HG02571 (cell line): Measurements from ENCODE around the gene TPRX1.
"Not testable (repeated sequence)": the region's sequence is repeated elsewhere in the genome, so short reads cannot be mapped to it uniquely, and the experiment has no call there.

Experiments used
- ATAC-seq: cut with Tn5 transposase; IDR thresholded peaks from one replicate; pipeline ENCODE4 v1.9.1; 2021; ENCODE audit warnings: mild to moderate bottlenecking, moderate library complexity; ENCODE audit not compliant: unreplicated experiment

The TPRX1 gene

GRCh38 chr19:47802521-47803043 is 1.8 kb downstream of the TPRX1 start:
- no peak for ATAC-seq

DNA sequence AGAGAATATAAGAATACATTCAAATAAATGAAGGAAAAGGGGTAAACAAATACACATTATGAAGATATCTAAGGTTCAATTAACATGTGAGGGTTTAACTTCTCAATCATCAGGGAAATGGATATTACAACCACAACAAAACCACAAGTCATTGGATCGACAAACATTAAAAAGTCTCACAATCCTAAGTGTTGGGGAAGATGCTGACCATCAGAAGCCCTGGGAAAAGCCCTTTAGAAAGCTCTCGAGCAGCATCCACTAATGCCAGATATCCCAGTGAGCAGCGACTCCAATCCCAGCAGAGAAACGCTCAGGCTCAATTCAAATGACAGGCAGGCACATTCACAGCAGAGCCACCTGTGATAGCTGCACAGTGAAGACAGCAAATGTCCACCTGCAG is 3.1 kb downstream of the TPRX1 start:
- ATAC-seq, result no peak

- no peak for ATAC-seq
These were observed 5.5 kb downstream of the TPRX1 start for GRCh38 chr19:47798904-47799266.

DNA sequence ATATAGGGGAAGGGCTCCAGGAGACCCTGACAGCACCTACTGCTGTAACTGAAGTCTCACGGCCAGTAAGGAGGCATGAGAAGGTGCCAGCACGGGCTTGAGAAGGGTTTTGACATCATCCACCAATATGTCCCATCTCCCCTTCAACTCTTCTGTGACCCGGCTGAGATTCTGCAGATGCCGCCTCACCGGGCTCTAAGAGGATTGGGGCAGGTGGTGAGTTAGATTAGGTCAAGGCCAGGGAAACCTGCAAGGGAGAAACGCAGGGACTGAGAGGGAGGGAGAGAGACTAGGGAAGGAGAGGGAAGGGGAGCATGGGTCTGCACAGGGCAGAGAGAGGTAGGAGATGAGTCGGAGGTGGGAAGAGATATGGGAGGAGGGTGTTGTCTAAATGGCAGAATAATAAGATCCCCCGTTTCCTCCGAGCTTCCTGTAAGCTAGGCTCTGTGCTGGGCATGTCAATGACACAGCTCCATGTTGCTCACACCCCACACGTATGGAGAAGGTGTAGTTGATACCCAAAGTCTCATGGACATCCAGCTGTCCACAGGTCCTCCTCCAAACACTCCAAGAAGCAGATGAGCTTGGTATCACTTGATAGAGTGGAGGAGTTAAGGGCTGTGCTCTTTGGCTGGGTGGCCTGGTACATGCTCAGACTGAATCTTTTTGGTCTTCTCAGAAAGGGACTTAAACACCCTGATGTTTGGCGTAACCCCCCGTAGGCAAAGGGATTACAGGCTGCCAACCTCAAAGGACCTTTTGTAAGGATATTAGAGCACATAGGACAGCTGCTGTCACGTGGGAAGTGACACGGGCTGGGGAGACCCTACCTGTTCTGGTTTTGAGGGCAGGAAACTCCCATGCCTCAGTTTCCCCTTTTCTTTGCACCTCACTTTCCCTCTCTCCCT is 6.1 kb downstream of the TPRX1 start:
- ATAC-seq, result no peak

DNA sequence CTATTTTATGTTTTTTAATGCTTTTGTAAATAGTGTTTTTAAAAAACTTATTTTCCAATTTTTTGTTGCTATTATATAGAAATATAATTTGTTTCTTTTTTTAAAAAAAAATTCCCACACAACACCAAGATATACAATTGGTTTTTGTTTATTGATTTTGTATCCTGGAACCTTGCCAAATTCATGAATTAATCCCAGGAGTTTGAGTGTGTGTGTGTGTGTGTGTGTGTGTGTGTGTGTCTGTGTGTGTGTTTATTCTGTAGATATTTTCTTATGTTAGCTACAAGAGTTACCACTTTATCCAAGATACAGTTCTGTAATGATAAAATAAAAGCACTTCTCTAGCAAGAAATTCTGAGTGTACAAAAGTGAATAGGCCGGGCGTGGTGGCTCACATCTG is 7.6 kb downstream of the TPRX1 start:
- ATAC-seq, result no peak

DNA sequence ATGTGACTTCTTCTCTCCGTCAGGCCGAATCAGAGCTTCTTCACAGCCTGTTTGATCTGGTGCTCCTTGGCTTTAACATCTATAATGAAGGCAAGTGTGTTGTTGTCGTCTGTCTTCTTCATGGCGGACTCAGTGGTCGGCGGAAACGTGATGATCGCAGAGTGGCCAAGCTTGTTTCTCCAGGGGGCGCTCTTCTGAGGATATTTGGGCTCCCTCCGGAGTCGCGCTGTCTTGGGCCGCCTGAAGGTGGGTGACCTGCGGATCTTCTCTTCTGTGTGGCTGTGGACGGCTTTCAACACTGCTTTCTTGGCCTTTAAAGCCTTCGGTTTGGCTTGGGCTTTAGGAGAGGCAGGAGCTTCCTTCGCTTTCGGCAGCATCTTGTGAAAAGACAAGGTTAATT is 9.8 kb downstream of the TPRX1 start:
- no peak for ATAC-seq

- no peak for ATAC-seq
These were observed 11.7 kb downstream of the TPRX1 start for GRCh38 chr19:47792616-47793015.

DNA sequence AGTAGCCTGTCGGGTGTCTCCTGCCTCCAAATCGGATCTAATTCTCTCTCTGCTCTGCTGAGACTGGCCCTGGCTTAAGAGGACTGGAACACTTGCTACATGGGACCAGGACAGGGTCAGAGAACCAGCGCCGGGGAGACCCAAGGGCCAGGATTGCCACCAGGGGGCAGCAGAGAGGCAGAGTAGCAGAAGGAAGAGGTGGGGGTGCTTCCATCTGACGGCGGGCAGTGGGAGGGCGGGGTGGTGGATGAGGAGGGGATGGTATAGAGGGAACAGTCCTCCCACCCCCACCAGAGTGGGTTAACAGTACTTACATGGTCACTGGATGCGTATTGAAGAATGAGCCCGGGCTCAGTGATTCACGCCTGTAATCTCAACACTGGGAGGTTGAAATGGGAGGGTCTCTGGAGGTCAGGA is 13.9 kb downstream of the TPRX1 start:
- no peak for ATAC-seq

GRCh38 chr19:47789811-47790210 is 14.5 kb downstream of the TPRX1 start:
- not testable (repeated sequence) for ATAC-seq

DNA sequence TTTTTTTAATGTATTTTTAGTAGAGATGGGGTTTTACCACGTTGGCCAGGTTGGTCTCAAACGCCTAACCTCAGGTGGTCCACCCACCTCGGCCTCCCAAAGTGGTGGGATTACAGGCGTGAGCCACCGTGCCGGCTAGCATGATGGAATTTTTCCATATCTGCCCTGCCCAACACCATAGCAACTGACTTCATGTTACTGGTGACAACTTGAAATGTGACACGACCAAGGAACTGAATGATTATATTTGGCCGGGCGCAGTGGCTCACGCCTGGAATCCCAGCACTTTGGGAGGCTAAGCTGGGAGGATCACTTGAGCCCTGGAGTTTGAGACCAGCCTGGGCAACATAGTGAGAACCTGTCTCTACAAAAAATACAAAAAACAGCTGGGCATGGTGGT is 17.0 kb downstream of the TPRX1 start:
- not testable (repeated sequence) for ATAC-seq

GRCh38 chr19:47786566-47786965 is 17.8 kb downstream of the TPRX1 start:
- ATAC-seq, result no peak

DNA sequence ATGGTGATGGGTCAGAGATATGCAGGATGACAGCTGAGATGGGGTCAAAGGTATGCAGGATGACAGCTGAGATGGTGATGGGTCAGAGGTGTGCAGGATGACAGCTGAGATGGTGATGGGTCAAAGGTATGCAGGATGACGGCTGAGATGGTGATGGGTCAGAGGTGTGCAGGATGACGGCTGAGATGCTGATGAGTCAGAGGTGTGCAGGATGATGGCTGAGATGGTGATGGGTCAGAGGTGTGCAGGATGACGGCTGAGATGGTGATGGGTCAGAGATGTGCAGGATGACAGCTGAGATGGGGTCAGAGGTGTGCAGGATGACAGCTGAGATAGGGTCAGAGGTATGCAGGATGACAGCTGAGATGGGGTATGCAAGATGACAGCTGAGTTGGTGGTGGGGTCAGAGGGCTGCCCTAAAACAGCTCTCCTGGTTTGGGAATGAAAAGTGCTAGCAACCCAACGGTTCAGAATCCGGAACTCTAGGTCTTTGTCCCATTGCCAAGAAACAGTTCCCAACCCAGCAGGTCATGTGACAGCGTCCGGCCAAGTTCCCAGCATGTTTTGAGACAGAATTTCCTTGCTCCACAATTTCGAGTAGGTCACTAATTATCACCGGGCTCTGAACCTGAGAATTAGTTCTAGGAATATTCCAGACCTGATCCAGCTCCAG is 22.6 kb downstream of the TPRX1 start:
- ATAC-seq, result no peak

DNA sequence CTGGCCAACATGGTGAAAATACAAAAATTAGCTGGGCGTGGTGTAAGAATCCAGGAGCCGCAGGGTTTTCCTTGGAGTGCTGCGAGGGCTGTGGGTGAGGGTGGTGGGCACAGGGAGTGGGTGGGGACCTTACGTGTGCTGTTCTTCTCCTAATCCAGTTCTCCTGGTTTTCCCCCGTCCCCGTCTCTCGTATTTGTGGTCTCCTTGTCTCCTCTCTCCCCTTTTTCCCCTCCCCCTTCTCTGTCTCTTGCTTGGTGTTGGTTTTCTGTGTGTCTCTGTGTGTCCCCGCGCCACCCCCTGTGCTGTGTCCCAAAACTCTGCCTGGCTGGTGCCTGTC is 24.2 kb downstream of the TPRX1 start:
- no peak for ATAC-seq

GRCh38 chr19:47779524-47780214 is 24.7 kb downstream of the TPRX1 start:
- no peak for ATAC-seq

DNA sequence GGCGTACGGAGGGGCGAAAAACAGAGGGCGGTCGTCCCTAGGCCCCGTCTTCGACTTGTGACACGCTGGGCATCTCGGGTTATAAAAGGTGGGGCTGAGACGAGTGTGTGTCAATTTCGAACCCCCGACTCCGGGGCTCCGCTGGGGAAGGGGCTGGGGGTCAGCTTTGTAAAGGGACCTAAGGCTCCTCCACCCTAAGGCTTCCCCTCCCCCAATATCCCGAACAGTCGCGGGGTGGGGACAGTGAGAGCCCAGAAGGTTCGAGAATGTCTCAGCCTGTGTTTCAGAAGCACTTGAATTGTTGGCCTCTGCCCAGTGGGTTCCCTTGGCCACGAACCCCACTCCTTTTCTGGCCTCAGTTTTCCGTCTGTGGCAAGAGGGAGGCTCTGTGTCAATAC is 25.4 kb downstream of the TPRX1 start:
- ATAC-seq, result no peak

DNA sequence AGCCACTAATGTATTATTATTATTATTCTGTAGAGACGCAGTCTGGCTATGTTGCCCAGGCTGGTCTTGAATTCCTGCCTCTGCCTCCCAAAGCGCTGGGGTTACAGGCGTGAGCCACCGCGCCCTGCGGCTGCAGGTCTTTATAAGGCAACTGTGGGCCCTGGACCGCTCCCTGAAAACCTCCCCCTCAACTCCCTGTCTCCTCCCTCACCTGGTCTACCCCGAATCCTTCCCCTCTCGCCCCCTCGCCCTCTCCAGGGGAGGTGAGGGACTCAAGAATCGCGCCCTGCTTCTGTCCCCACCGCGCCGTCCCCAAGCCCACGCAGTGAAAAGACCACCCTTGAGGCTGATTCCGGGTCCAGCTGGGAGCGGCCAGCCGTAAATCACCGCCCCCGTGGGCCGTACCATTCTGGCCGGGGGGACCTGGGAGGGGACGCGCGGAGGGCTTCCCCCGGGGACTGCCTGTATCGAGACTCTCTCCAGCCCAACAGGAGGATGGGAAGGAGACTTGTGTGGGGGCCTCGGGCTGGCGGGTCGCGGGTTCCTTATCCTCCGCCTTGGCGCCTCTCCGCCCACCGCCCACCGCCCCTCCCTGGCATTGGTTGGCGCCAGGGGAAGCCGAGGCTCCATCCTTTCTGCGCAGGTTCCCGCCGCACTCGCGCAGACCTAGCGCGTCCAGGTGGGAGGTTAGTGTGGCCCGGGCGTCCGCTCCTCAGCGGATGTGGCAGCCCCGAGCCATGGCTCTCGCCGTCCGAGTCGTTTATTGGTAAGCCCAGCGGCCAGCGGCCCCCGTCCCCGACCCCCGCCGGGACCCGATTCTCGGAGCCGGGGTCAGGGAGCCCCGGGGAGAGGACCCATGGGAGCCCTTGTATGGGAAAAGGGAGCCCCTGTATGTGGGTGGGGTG is 26.1 kb downstream of the TPRX1 start, which contains the start of gene SELENOW:
TSS of gene SELENOW (plus strand) at position 655 of the 905 bp plus-strand sequence. CDS start at position 738, 83 bp downstream.
- ATAC-seq, result peak; percentile 59

DNA sequence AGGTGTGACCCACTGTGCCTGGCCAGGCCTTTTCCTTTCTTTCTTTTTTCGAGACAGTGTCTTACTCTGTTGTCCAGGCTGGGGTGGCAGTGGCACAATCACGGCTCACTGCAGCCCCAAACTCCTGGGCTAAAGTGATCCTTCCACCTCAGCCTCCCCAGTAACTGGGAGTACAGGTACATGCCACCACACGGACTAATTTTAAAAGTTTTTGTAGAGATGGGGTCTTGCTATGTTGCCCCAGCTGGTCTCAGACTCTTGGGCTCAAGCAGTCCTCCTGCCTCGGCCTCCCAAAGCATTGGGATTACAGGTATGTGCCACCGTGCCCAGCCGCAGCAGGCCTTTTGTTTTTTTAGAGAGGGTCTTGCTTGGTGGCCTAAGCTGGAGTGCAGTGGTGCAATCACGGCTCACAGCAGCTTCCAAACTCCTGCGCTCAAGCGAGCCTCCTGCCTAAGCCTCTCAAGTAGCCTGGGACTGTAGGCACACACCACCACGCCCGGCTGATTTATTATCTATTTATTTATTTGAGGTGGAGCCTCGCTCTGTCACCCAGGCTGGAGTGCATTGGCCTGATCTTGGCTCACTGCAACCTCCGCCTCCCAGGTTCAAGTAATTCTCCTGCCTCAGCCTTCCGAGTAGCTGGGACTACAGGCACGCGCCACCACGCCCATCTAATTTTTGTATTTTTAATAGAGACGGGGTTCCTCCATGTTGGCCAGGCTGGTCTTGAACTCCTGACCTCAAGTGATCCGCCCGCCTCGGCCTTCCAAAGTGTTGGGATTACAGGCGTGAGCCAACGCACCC is 26.9 kb downstream of the TPRX1 start:
- not testable (repeated sequence) for ATAC-seq

- ATAC-seq, result no peak
These were observed 27.8 kb downstream of the TPRX1 start for GRCh38 chr19:47776568-47776967.

DNA sequence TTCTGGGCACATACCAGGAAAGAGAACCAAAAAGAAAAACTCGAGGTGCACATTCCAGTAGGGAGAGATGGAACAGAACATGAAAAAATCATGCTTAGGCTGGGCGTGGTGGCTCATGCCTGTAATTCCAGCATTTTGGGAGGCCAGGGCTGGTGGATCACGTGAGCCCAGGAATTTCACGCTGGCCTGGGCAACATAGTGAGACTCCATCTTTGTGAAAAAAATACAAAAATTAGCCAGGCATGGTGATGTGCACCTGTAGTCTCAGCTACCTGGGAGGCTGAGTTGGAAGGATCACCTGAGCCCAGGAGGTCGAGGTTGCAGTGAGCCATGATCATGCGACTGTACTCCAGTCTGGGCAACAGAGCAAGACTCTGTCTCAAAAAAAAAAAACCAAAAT is 33.1 kb downstream of the TPRX1 start:
- ATAC-seq, result not testable (repeated sequence)

DNA sequence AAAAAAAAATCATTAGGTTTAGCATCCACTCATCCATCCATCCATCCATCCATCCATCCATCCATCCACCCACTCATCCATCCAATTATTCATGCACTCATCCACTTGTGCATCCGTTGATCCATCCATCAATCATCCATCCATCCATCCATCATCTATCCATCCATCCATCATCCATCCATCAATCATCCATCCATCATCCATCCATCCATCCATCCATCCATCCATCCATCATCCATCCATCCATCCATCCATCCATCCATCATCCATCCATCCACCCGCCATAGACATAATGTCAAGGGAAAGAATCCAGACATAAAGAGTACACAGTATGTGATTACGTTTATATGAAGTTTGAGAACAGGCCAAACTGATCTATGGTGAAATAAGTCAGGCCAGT is 34.8 kb downstream of the TPRX1 start:
- no peak for ATAC-seq
